ENCODE results near the gene AGAP1. TPM values are rescaled to one million over a fixed set of nuclear protein-coding genes. Genes with fewer than 3 reads are reported as not detected.

AGAP1 gene
- total RNA-seq, 4 donors from 2014 or later = 7.2 to 19.6 (median 15.2) TPM

DNA sequence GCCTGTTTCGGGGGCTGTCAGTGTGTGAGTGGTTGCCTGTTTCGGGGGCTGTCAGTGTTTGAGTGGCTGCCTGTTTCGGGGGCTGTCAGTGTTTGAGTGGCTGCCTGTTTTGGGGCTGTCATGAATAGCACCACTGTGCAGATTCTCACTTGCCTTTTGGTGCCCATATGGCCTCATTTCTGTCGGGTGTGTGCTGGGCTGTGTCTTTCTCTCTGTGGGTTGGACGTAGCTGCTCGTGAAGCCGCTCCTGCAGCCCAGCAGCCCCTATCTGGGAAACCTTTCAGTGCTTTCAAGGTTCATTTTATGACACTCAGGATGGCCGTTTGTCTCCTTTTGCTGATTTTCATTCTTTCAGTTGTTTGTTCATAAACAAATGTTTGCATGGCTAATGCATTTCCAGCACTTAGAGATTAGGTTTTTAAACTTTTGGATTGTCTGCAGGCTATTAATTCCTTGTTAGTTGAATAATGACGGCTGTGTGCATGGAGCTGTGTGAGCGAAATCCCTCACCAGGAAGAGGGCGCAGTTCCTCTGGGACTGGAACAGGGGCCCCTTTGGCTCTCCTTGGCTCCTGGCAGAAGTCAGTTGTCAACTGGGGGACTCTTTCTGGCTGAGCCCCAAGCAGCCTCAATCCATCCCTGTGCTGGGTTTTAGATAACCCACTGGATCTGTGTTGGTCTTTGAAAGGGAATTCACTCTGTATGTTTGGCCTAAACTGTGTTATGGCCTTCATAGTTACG is 10.8 kb downstream of the AGAP1 start:
- Histone ChIP-seq H3K27me3 (no peaks in the 10 kb centered on the region), H3K36me3 (no peaks in the 10 kb centered on the region), H3K9me3 (no peaks in the 10 kb centered on the region), H3K4me1 (peaks cover 9 to 38% (median 10%) of the 10 kb centered on the region in 3 donors), H3K27ac (peak overlapping the region in 1 of 4 donors; percentile 7), H3K4me3 (no peak overlapping the region)
- DNase-seq = no peak
- TF ChIP-seq, protein P1, sequence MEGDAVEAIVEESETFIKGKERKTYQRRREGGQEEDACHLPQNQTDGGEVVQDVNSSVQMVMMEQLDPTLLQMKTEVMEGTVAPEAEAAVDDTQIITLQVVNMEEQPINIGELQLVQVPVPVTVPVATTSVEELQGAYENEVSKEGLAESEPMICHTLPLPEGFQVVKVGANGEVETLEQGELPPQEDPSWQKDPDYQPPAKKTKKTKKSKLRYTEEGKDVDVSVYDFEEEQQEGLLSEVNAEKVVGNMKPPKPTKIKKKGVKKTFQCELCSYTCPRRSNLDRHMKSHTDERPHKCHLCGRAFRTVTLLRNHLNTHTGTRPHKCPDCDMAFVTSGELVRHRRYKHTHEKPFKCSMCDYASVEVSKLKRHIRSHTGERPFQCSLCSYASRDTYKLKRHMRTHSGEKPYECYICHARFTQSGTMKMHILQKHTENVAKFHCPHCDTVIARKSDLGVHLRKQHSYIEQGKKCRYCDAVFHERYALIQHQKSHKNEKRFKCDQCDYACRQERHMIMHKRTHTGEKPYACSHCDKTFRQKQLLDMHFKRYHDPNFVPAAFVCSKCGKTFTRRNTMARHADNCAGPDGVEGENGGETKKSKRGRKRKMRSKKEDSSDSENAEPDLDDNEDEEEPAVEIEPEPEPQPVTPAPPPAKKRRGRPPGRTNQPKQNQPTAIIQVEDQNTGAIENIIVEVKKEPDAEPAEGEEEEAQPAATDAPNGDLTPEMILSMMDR (IDR thresholded peaks at IDR 0.05) = no peak
- no peak for TF ChIP-seq POLR2A (IDR thresholded peaks at IDR 0.05)
- intact Hi-C loops (cut with DNase I) = no loop called here
- WGBS, 2 donors = 54 to 79% methylated on average over 4 to 10 of the region's 12 CpGs

DNA sequence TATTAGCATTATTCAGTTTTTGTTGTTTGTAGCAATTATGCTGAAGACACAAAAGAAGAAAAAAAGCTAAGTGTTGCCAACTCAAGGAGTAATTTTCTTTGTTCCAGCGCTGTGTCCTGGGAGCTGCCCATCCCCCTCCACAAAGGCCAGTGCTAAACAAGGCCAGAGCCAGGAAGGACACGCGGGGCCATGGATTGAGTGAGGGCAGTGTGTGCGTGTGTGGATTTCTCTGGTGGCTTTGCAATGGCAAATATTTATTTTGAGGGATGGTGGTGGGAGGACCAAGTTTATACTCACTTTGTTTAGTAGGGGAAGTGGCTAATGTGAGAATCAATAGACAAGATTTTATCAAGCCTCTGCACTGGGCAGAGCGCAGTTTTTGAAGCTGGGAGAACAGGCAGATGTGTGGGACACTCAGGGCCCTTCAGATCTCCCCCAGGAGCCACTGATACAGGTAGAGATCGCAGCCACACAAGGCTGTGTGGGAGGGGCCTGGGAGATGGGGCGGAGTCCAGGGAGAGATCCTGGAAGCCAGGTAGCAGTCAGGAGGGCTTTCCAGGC is 11.4 kb downstream of the AGAP1 start:
- Histone ChIP-seq H3K9me3 (no peaks in the 10 kb centered on the region), H3K27ac (peak overlapping the region in 1 of 4 donors; percentile 7), H3K4me3 (no peak overlapping the region), H3K27me3 (no peaks in the 10 kb centered on the region), H3K4me1 (peaks cover 9 to 38% (median 10%) of the 10 kb centered on the region in 3 donors), H3K36me3 (no peaks in the 10 kb centered on the region)
- TF ChIP-seq, protein P1 (IDR thresholded peaks at IDR 0.05) = no peak
- TF ChIP-seq POLR2A (IDR thresholded peaks at IDR 0.05) = no peak
- WGBS, 2 donors = 60 to 68% methylated on average over 6 to 7 of the region's 7 CpGs
- no peak for DNase-seq
- intact Hi-C loops (cut with DNase I) = no loop called here

DNA sequence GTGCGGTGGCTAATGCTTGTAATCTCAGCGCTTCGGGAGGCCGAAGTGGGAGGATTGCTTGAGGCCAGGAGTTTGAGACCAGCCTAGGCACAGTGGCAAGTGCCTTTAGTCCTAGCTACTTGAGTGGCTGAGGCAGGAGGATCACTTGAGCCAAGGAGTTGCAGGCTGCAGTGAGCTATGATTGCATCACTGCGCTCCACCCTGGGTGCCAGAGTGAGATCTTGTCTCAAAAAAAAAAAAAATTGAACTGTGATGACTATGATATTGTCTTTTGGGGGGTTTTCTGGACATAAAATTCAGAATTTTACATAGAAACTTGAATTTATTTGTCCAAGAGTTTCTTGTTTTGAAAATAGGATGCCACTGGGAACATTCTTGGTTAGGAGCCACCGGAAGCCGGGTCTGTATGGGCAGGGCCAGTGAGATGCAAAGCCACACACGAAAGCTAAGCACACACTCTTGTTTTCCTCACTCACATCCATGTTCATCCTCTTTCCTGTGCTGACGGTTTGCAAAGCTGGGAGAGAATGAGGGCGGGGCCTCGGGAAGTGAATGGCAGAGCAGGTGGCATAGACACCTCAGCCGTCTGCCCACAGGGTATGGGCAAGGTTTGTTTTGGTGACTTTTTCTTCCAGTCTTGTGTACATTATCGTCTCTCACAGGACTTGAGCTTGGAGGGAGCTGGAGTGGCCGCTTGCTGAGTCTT is 12.6 kb downstream of the AGAP1 start:
- no peak overlapping the region for H3K27ac ChIP-seq
- H3K36me3 ChIP-seq = no peaks in the 10 kb centered on the region
- H3K9me3 ChIP-seq = no peaks in the 10 kb centered on the region
- WGBS, 2 donors = 63 to 70% methylated on average over 13 of the region's 14 CpGs
- H3K27me3 ChIP-seq = no peaks in the 10 kb centered on the region
- TF ChIP-seq POLR2A (IDR thresholded peaks at IDR 0.05) = no peak
- intact Hi-C loops (cut with DNase I) = no loop called here
- no peak overlapping the region for H3K4me3 ChIP-seq
- peaks cover 8 to 40% (median 14%) of the 10 kb centered on the region in 3 donors for H3K4me1 ChIP-seq
- no peak for DNase-seq

DNA sequence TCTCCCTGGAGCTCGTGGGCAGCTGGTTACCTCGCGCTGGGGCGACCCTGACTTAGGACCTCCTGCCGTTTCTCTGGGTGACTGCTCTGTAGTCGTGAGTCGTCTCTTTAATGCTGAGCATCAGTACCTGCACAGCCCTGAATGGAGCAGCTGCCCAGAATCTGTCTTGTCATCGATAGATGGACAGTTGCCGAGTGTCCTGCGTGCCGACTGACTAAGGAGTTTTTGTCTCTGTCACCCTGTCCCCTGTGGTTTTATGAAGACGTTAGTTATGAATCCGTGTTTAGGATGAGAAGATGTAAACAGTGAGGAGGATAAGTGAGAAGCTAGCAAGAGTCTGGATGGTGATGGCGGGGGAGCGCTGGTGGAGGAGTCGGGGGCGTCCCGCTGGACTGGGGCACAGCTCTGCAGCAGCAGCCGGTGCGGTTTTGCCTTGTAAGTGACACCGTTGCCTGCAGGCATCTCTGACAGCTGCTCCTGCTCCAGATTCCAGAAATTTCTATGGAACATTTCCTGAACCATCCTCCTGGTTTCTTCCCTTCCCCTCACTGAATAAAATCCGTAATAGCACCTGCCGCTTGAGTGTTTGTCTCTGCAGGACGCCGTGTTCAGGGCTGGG is 13.3 kb downstream of the AGAP1 start:
- Histone ChIP-seq H3K36me3 (no peaks in the 10 kb centered on the region), H3K4me1 (peaks cover 9 to 39% (median 17%) of the 10 kb centered on the region in 3 donors), H3K27ac (no peak overlapping the region), H3K9me3 (no peaks in the 10 kb centered on the region), H3K27me3 (no peaks in the 10 kb centered on the region), H3K4me3 (no peak overlapping the region)
- WGBS, 2 donors = 74 to 91% methylated on average over 11 to 24 of the region's 25 CpGs
- no peak for DNase-seq
- TF ChIP-seq, protein P1 (IDR thresholded peaks at IDR 0.05) = no peak
- TF ChIP-seq POLR2A (IDR thresholded peaks at IDR 0.05) = no peak
- intact Hi-C loops (cut with DNase I) = no loop called here

DNA sequence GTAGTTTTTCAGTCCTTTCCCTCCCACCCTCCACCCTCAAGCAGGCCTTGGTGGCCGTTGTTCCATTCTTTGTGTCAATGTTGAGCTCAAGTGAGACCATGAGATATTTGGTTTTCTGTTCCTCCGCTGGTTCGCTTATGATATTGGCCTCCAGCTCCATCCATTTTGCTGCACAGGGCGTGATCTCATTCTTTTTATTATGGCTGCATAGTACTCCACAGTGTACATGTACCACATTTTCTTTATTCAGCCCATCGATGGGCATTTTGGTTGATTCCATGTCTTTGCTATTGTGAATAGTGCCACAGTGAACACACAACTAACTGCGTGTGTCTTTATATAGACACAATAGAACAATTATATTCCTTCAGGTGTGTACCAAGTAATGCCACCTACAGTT is 14.1 kb downstream of the AGAP1 start:
- Histone ChIP-seq H3K27ac (no peak overlapping the region), H3K4me1 (peaks cover 9 to 37% (median 17%) of the 10 kb centered on the region in 3 donors), H3K27me3 (no peaks in the 10 kb centered on the region), H3K9me3 (no peaks in the 10 kb centered on the region), H3K4me3 (no peak overlapping the region), H3K36me3 (no peaks in the 10 kb centered on the region)
- intact Hi-C loops (cut with DNase I) = no loop called here
- WGBS, 2 donors = 91 to 95% methylated on average over 6 of the region's 6 CpGs
- TF ChIP-seq POLR2A (IDR thresholded peaks at IDR 0.05) = no peak
- TF ChIP-seq, protein P1 (IDR thresholded peaks at IDR 0.05) = no peak
- no peak for DNase-seq
